ENCODE data around the gene DEFB127.
"Not testable (repeated sequence)": the region's sequence is repeated elsewhere in the genome, so short reads cannot be mapped to it uniquely, and the experiment has no call there.

The DEFB127 gene

GRCh38 chr20:157154-157553, at the start of gene DEFB127:
Gene DEFB127, plus strand, starts transcription at chr20:157454. Its CDS starts 91 bp downstream, at chr20:157545.
- no peak within 1 kb of the TSS for H3K27ac Mint-ChIP-seq
- H3K9me3 Mint-ChIP-seq: no peaks in the 10 kb centered on the region
- no peak for DNase-seq
- no peak for ATAC-seq
- H3K27me3 Mint-ChIP-seq: peaks cover 24% of the 10 kb centered on the region
- H3K36me3 Mint-ChIP-seq (ENCODE audit: low read depth): no peaks in the 10 kb centered on the region
- no peaks in the 10 kb centered on the region for H3K4me1 Mint-ChIP-seq
- no peak within 1 kb of the TSS for H3K4me3 Mint-ChIP-seq

GRCh38 chr20:112396-112795, 44.9 kb upstream of the DEFB127 start:
- Mint-ChIP-seq H3K27me3 (peaks cover 23% of the 10 kb centered on the region), H3K4me3 (no peak overlapping the region), H3K36me3 (ENCODE audit: low read depth) (no peaks in the 10 kb centered on the region), H3K9me3 (peaks cover 10% of the 10 kb centered on the region), H3K4me1 (no peaks in the 10 kb centered on the region), H3K27ac (no peak overlapping the region)
- no peak for ATAC-seq
- no peak for DNase-seq

- Mint-ChIP-seq H3K27ac (no peak overlapping the region), H3K27me3 (peaks cover 37% of the 10 kb centered on the region)
- ATAC-seq: no peak
Measured at GRCh38 chr20:117518-117917, 39.7 kb upstream of the DEFB127 start.

GRCh38 chr20:129786-130323, 27.4 kb upstream of the DEFB127 start:
- not testable (repeated sequence) for H3K36me3 Mint-ChIP-seq (ENCODE audit: low read depth); H3K27ac Mint-ChIP-seq; H3K4me1 Mint-ChIP-seq; H3K4me3 Mint-ChIP-seq; H3K9me3 Mint-ChIP-seq; DNase-seq; ATAC-seq
- H3K27me3 Mint-ChIP-seq: peaks cover 29% of the 10 kb centered on the region

More at GRCh38 chr20:117518-117917, 39.7 kb upstream of the DEFB127 start:
- H3K4me3 Mint-ChIP-seq: no peak overlapping the region
- peaks cover 8% of the 10 kb centered on the region for H3K4me1 Mint-ChIP-seq
- peaks cover 25% of the 10 kb centered on the region for H3K9me3 Mint-ChIP-seq
- H3K36me3 Mint-ChIP-seq (ENCODE audit: low read depth): no peaks in the 10 kb centered on the region
- no peak for DNase-seq

GRCh38 chr20:137668-138490, 19.4 kb upstream of the DEFB127 start:
- no peaks in the 10 kb centered on the region for H3K4me1 Mint-ChIP-seq

GRCh38 chr20:142290-142689, 15.0 kb upstream of the DEFB127 start, which contains the start of gene DEFB126:
Gene DEFB126, plus strand, starts transcription at chr20:142590. Its CDS starts 39 bp downstream, at chr20:142629.
- Mint-ChIP-seq H3K4me3 (no peak within 1 kb of the TSS), H3K27me3 (peaks cover 57% of the 10 kb centered on the region), H3K4me1 (no peaks in the 10 kb centered on the region), H3K9me3 (no peaks in the 10 kb centered on the region), H3K27ac (no peak within 1 kb of the TSS), H3K36me3 (ENCODE audit: low read depth) (no peaks in the 10 kb centered on the region)
- DNase-seq (no peak), ATAC-seq (no peak)

More at GRCh38 chr20:137668-138490, 19.4 kb upstream of the DEFB127 start:
- no peaks in the 10 kb centered on the region for H3K9me3 Mint-ChIP-seq
- H3K36me3 Mint-ChIP-seq (ENCODE audit: low read depth): no peaks in the 10 kb centered on the region
- H3K27me3 Mint-ChIP-seq: peaks cover 42% of the 10 kb centered on the region
- peak; percentile 6 for DNase-seq
- ATAC-seq: no peak
- no peak overlapping the region for H3K4me3 Mint-ChIP-seq
- H3K27ac Mint-ChIP-seq: no peak overlapping the region

- no peak overlapping the region for H3K27ac Mint-ChIP-seq
- no peak overlapping the region for H3K4me3 Mint-ChIP-seq
- no peak for DNase-seq
- peaks cover 38% of the 10 kb centered on the region for H3K27me3 Mint-ChIP-seq
- H3K4me1 Mint-ChIP-seq: no peaks in the 10 kb centered on the region
- H3K9me3 Mint-ChIP-seq: no peaks in the 10 kb centered on the region
- no peak for ATAC-seq
- no peaks in the 10 kb centered on the region for H3K36me3 Mint-ChIP-seq (ENCODE audit: low read depth)
Measured at GRCh38 chr20:145877-146276, 11.4 kb upstream of the DEFB127 start.

- Mint-ChIP-seq H3K27ac (no peak overlapping the region), H3K4me1 (no peaks in the 10 kb centered on the region), H3K9me3 (no peaks in the 10 kb centered on the region), H3K27me3 (peaks cover 25% of the 10 kb centered on the region), H3K4me3 (no peak overlapping the region), H3K36me3 (ENCODE audit: low read depth) (no peaks in the 10 kb centered on the region)
- no peak for DNase-seq
- ATAC-seq: no peak
Measured at GRCh38 chr20:152131-152530, 5.1 kb upstream of the DEFB127 start.

- no peaks in the 10 kb centered on the region for H3K36me3 Mint-ChIP-seq (ENCODE audit: low read depth)
- DNase-seq (no peak), ATAC-seq (no peak)
- H3K4me1 Mint-ChIP-seq: no peaks in the 10 kb centered on the region
- H3K27me3 Mint-ChIP-seq: peaks cover 24% of the 10 kb centered on the region
- H3K4me3 Mint-ChIP-seq: no peak overlapping the region
- no peak overlapping the region for H3K27ac Mint-ChIP-seq
- H3K9me3 Mint-ChIP-seq: no peaks in the 10 kb centered on the region
Measured at GRCh38 chr20:164618-165017, 7.4 kb downstream of the DEFB127 start.

- Mint-ChIP-seq H3K27me3 (peaks cover 10% of the 10 kb centered on the region), H3K9me3 (no peaks in the 10 kb centered on the region), H3K4me3 (no peak overlapping the region), H3K27ac (no peak overlapping the region), H3K4me1 (no peaks in the 10 kb centered on the region), H3K36me3 (ENCODE audit: low read depth) (no peaks in the 10 kb centered on the region)
- no peak for ATAC-seq
- DNase-seq: no peak
Measured at GRCh38 chr20:168876-169275, 11.6 kb downstream of the DEFB127 start.

GRCh38 chr20:184288-184687, 27.0 kb downstream of the DEFB127 start:
- Mint-ChIP-seq H3K27me3 (peaks cover 50% of the 10 kb centered on the region), H3K27ac (no peak overlapping the region), H3K36me3 (ENCODE audit: low read depth) (no peaks in the 10 kb centered on the region), H3K9me3 (peaks cover 12% of the 10 kb centered on the region), H3K4me1 (no peaks in the 10 kb centered on the region), H3K4me3 (no peak overlapping the region)
- no peak for DNase-seq
- no peak for ATAC-seq

GRCh38 chr20:187733-188132, 30.5 kb downstream of the DEFB127 start:
- Mint-ChIP-seq H3K27ac (no peak overlapping the region), H3K4me1 (no peaks in the 10 kb centered on the region), H3K9me3 (peaks cover 12% of the 10 kb centered on the region), H3K27me3 (peaks cover 53% of the 10 kb centered on the region), H3K4me3 (no peak overlapping the region), H3K36me3 (ENCODE audit: low read depth) (no peaks in the 10 kb centered on the region)
- ATAC-seq (no peak), DNase-seq (no peak)

- H3K9me3 Mint-ChIP-seq: no peaks in the 10 kb centered on the region
- no peaks in the 10 kb centered on the region for H3K36me3 Mint-ChIP-seq (ENCODE audit: low read depth)
- H3K4me1 Mint-ChIP-seq: no peaks in the 10 kb centered on the region
- H3K27ac Mint-ChIP-seq: no peak within 1 kb of the TSS
- H3K4me3 Mint-ChIP-seq: no peak within 1 kb of the TSS
- no peak for ATAC-seq
- no peak for DNase-seq
- peaks cover 39% of the 10 kb centered on the region for H3K27me3 Mint-ChIP-seq
Measured at GRCh38 chr20:189611-190010, 32.4 kb downstream of the DEFB127 start, which contains the start of gene DEFB128. Gene DEFB128, minus strand, starts transcription at chr20:189711. Its CDS starts 88 bp downstream, at chr20:189623.

- Mint-ChIP-seq H3K27ac (no peak overlapping the region), H3K36me3 (ENCODE audit: low read depth) (peaks cover 1% of the 10 kb centered on the region), H3K27me3 (peaks cover 14% of the 10 kb centered on the region), H3K9me3 (peaks cover 4% of the 10 kb centered on the region), H3K4me1 (no peaks in the 10 kb centered on the region), H3K4me3 (no peak overlapping the region)
- ATAC-seq (no peak), DNase-seq (no peak)
Measured at GRCh38 chr20:198225-198624, 41.0 kb downstream of the DEFB127 start.

- Mint-ChIP-seq H3K4me1 (no peaks in the 10 kb centered on the region), H3K36me3 (ENCODE audit: low read depth) (peaks cover 1% of the 10 kb centered on the region), H3K27ac (no peak overlapping the region)
Measured at GRCh38 chr20:199996-200395, 42.7 kb downstream of the DEFB127 start.

More at GRCh38 chr20:199996-200395, 42.7 kb downstream of the DEFB127 start:
- Mint-ChIP-seq H3K4me3 (no peak overlapping the region), H3K27me3 (peaks cover 18% of the 10 kb centered on the region), H3K9me3 (peaks cover 4% of the 10 kb centered on the region)
- ATAC-seq (no peak), DNase-seq (no peak)

Measured in activated naive CD8-positive, alpha-beta T cell treated with anti-CD3 and anti-CD28 coated beads, Interleukin-2, amount 50 U/mL, for 24 hours (primary cell).